Measurements from ENCODE around the gene SOAT1. TPM values are rescaled to one million over a fixed set of nuclear protein-coding genes. Genes with fewer than 3 reads are reported as not detected.

Gene SOAT1
- total and polyA plus RNA-seq, 2 of the 4 experiments (the other 2 are of a cell fraction), result 19.5 to 19.8 TPM

GRCh38 chr1:179305450-179305849 lies 11.9 kb downstream of the SOAT1 start:
- no peak overlapping the region for H2AK9ac ChIP-seq (replicated peaks; ENCODE audit: low read depth, low read length, poor library complexity)
- no TSS peak for BruUV-seq (replicated peaks)
- H2BK5ac ChIP-seq (ENCODE audit: low read depth, low read length, poor library complexity, severe bottlenecking), result no peak overlapping the region
- H4K91ac ChIP-seq (ENCODE audit: insufficient read depth, low read depth, low read length), result no peak overlapping the region
- WGBS, 2 experiments (ENCODE audit: extremely low coverage in 2 of 2, insufficient read length in 1 of 2), result no CpG with 5 or more reads among the region's 1 CpG
- H3K9me1 ChIP-seq (ENCODE audit: insufficient read depth, low read length), result peaks cover 8% of the 10 kb centered on the region; the same call in 1 of the 2 replicates
- no peak overlapping the region for H3K23ac ChIP-seq (ENCODE audit: low read depth, low read length)
- in situ Hi-C loops (cut with MboI; ENCODE audit: low sequenced_read_pairs) (no loop called here), intact Hi-C loops (cut with micrococcal nuclease) (no loop called here), dilution Hi-C loops (cut with HindIII; ENCODE audit: low sequenced_read_pairs, unreplicated experiment) (no loop called here)
- H3K4ac ChIP-seq (ENCODE audit: low read depth, low read length), result no peak overlapping the region
- DNase-seq, result peak; percentile 41
- H3K4me2 ChIP-seq (ENCODE audit: low read depth, low read length), result peak overlapping the region; percentile 47; the same call in 1 of the 2 replicates
- no peak overlapping the region for H2BK20ac ChIP-seq (ENCODE audit: low read depth, low read length)
- no peak overlapping the region for H3K4me3 ChIP-seq (ENCODE audit: insufficient read depth, low read depth, low read length)
- no peak overlapping the region for H3K27ac ChIP-seq (ENCODE audit: insufficient read depth, low read length)
- ATAC-seq (ENCODE audit: low read depth), result 0 out of 2 replicates have a peak, but pooled peaks have one; percentile 21
- H4K8ac ChIP-seq (ENCODE audit: low read depth in 2 of 2, low read length in 2 of 2), result no peak overlapping the region
- H3K18ac ChIP-seq (ENCODE audit: low read depth, low read length), result no peak overlapping the region
- H3K36me3 ChIP-seq (ENCODE audit: control insufficient read depth, insufficient read depth, low read length), result peaks cover 14% of the 10 kb centered on the region
- peaks cover 47 to 56% of the 10 kb centered on the region in 2 experiments for H3K79me1 ChIP-seq (ENCODE audit: low read depth in 1 of 2, low read length in 2 of 2)
- peaks cover 6% of the 10 kb centered on the region; the same call in 1 of the 2 replicates for H3K4me1 ChIP-seq (ENCODE audit: control insufficient read depth, insufficient read depth, low read length)
- no peak overlapping the region for H3K9ac ChIP-seq (ENCODE audit: low read depth, low read length)
- TF ChIP-seq NFE2L2 (IDR thresholded peaks at IDR 0.05; ENCODE audit: low read depth, low read length) (peak; percentile 90), RFX5 (IDR thresholded peaks at IDR 0.05; ENCODE audit: low read depth, low read length) (no peak), FOS (IDR thresholded peaks at IDR 0.05; ENCODE audit: low read depth, low read length) (no peak), MAFK (IDR thresholded peaks at IDR 0.05; ENCODE audit: low read depth, low read length) (peak; percentile 65)
- H2AK5ac ChIP-seq (ENCODE audit: low read depth, low read length), result no peak overlapping the region
- H3K14ac ChIP-seq (replicated peaks; ENCODE audit: low read depth, low read length), result no peak overlapping the region
- no peaks in the 10 kb centered on the region for H3K27me3 ChIP-seq (ENCODE audit: control insufficient read depth, insufficient read depth, low read length)
- peaks cover 7% of the 10 kb centered on the region; the same call in 1 of the 2 replicates for H4K20me1 ChIP-seq (ENCODE audit: insufficient read depth, low read length)
- H2BK120ac ChIP-seq (ENCODE audit: low read depth, low read length), result no peak overlapping the region
- H3K9me3 ChIP-seq (ENCODE audit: control insufficient read depth, insufficient read depth, low read length), result no peaks in the 10 kb centered on the region
- H2BK15ac ChIP-seq (ENCODE audit: low read depth, low read length), result no peak overlapping the region
- ChIA-PET CTCF (interaction anchor here (0.6 kb wide), 1 partner anchor 10 kb away, joined by 5 read pairs; no protein-coding TSS in a partner anchor), POLR2A (ENCODE audit: unreplicated experiment) (interaction anchor here (0.6 kb wide), 1 partner anchor 26 kb away, joined by 6 read pairs; no protein-coding TSS in a partner anchor)
- H3K56ac ChIP-seq (ENCODE audit: extremely low read depth, insufficient read depth, low read length), result no peak overlapping the region
- no peak overlapping the region for H4K5ac ChIP-seq (ENCODE audit: low read depth, low read length)
- H2AFZ ChIP-seq (replicated peaks; ENCODE audit: low read length, poor library complexity), result no peak overlapping the region
